HG03064 (cell line): ENCODE measurements around the gene SARS1.
"Not testable (repeated sequence)": the region's sequence is repeated elsewhere in the genome, so short reads cannot be mapped to it uniquely, and the experiment has no call there.

Source experiments
- ATAC-seq: cut with Tn5 transposase; IDR thresholded peaks from one replicate; pipeline ENCODE4 v1.9.1; 2021; ENCODE audit warnings: low read depth; ENCODE audit not compliant: unreplicated experiment

Gene SARS1

DNA sequence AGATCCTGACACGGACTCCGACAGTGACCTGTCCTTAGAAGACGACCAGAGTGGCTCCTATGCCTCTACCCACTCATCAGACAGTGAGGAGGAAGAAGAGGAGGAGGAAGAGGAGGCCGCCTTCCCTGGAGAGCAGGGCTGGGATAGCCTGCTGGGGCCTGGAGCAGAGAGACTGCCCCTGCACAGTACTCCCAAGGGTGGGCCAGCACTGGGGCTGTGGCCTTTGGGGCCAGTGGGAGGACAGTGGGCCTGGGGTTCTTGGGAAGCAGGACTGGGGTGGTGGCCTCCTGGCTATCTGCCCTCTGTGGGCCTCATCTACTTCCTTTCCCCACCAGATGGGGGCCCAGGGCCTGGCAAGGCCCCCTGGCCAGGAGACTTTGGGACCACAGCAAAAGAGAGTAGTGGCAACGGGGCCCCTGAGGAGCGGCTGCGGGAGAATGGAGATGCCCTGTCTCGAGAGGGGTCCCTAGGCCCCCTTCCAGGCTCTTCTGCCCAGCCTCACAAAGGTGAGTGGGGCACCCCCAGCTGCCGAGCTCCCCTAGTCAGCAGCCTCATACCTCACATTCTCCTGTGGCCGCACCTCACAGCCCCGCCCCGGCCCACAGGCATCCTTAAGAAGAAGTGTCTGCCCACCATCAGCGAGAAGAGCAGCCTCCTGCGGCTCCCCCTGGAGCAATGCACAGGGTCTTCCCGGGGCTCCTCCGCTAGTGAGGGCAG, 59.3 kb downstream of the SARS1 start:
- no peak for ATAC-seq

GRCh38 chr1:109273570-109274288, 60.0 kb downstream of the SARS1 start:
- no peak for ATAC-seq

- no peak for ATAC-seq
These were observed 61.1 kb downstream of the SARS1 start for GRCh38 chr1:109274533-109275476.

DNA sequence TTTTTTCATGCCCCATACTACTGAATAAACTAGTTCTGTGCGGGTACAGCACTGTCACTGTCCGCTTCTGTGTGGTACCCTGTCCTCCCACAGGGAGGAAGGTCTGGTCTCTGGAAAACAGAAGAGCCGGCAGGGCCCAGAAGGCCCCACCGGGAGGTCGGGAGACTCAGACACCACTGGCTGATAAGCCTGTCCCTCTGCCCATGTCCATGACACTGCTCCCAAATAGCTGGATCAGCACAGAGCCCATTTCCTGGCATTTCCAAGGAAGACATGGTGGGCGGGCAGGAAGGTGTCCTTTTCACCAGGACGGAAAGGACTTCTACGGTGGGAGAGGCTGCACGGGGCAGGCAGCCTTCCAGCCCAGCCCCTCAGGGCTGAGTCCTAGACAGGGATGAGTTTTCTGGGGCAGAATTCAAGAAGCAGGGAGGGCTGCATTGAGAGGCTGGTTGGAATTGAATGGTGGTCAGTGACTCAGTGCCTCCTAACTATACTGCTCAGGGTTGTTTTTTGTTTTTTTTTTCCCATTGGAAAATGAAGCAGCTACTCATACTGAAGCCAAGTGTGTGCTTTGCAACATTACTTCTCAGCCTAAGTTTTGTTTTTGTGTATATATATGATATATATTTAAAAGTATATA, 62.1 kb downstream of the SARS1 start:
- no peak for ATAC-seq

GRCh38 chr1:109277434-109278204, 63.9 kb downstream of the SARS1 start:
- ATAC-seq, result no peak

DNA sequence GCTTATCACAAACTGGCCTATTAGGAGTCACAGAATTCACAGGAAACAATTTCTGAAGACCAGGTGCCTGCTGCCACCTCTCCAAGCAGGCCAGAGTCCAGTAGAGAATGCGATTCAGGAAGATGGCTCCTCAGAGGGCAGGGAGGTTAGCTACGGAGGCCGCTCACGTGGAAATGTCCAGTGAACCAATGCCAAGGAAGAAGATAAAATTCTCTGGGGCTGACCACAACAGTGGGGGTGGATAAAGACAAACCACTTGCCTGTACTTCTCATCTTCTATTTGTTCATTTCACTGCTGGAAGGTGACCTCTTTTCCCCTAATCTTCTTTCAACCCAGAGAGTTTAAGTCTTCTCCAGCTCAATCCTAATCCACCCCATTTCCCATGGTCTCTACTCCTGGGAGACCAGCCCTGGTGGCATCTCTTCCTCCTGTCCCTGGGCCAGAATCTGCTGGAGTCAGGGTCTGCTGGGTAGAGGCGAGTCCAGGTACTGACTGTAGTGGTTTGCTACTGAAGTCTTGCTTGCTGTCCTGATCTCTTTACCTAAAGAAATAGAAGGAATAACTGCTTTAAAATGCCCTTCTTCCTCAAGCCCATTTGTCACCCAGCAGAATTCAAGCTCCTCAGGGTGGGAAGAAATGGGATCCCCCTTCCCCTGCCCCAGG, 66.0 kb downstream of the SARS1 start:
- ATAC-seq, result no peak

DNA sequence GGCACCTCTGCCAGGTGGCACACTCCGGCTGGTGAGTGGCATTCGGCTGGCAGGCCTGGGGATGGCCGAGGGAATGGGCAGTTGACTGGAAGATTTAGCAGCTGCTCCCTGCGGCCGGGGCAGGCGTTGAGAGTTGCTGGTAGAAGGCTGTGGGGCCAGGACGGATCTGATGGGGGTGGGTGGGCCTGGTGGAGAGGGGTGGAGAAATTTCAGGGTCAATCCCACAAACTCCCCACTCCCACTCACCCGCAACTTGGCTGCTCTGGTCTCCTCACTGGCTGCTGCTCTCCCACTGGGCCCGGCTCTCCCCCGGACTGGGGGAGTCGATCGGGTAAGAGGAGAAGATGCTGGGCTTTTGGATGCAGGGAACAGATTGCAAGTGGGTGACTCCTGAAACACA, 67.1 kb downstream of the SARS1 start:
- ATAC-seq, result no peak

DNA sequence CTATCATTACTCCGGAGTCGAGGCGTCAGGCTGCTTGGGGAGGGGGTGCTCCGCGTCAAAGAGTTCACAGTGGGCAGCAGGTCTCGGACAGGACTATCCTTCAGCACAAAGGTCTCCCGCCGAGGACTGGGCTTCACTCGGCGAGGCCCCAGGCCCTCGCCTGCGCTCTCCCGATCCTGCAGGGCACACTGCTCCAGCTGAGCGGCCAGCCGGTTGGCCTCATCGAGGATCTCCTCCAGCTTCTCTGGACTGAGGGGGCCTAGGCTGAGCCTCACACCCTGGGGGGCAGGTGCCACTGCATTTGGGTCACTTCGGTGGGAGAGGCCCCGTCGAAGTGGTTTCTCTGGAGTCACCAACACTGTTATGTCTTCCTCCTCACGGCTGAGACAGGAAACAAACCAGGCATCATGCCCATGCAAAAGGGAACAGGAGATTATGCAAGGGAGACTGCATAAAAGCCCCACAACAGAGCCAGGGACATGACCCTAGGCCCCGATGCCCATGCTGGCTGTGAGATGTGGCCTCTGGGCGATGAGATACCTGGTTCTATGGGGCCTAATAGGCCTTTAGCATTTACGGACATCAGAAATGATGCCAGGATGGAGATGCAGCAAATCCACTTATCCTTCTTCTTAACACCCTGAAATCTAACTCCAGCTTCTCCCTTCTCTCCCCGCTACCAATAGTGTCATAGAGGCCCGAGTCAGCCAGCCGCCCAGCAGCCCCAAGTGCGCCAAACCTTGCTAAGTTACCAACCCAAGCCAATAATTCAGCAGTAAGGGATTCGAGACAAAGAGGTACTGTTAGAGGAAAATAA, 68.2 kb downstream of the SARS1 start:
- ATAC-seq, result no peak

GRCh38 chr1:109282497-109282951, 68.8 kb downstream of the SARS1 start:
- ATAC-seq, result no peak

DNA sequence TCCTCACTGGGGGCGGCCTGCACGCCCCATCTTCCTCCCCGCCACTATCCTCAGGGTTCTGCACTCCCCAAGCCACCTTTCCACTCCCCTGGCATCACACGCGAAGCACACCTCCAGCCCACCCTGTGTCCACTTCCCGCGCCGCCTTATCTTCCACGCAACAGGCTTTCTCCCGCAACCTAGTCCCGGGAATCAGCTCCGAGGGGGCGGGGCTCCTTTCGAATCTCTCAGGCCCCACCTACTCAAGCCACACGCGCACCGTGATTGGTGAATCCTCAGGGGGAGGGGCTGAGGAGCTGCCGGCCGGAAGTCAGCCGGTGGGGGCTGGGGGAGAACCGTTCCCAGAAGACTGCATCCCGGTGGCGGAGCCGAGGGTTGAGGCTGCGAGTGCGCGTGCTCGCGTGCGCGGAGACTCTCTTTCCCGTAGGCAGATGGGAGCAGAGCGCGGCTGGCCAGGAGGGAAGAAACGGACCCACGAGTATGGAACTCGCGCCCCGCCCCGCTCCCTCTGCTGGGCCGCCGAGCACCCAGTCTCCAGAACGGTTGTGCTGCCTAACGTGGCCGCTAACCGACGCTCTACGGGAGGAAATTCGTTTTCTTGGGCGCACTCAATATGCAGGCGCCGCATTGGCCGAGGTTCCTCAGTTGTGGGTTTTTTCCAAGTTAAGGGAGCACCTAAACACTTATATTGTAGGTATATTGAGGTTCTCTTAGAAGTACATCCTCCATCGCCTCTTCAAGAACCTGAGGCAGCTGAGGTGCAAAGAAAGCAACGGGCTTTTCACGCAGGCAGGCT, 69.4 kb downstream of the SARS1 start, which contains the start of gene PSRC1:
TSS of gene PSRC1 (minus strand) at position 194 of the 796 bp plus-strand sequence.
- peak; percentile 97 for ATAC-seq

- peak; percentile 26 for ATAC-seq
These were observed 70.3 kb downstream of the SARS1 start for GRCh38 chr1:109283748-109284600.

GRCh38 chr1:109286762-109287161, 73.0 kb downstream of the SARS1 start:
- not testable (repeated sequence) for ATAC-seq
